Measurements from ENCODE around the gene FBXL19.

FBXL19 gene

GRCh38 chr16:30921748-30922419 is 1.5 kb upstream of the FBXL19 start:
- Histone ChIP-seq H4K20me1 (ENCODE audit: low read depth, low read length) (no peaks in the 10 kb centered on the region), H3K79me2 (ENCODE audit: insufficient read depth, low read length) (no peaks in the 10 kb centered on the region), H3K9ac (ENCODE audit: low read length) (peak overlapping the region; percentile 47), H3K9me2 (replicated peaks; ENCODE audit: insufficient read depth, low read length) (no peaks in the 10 kb centered on the region), H3K9me3 (ENCODE audit: insufficient read depth, low read length) (no peaks in the 10 kb centered on the region), H2AFZ (ENCODE audit: low read depth, low read length, severe bottlenecking) (peak overlapping the region; percentile 64), H3K4me2 (ENCODE audit: low read depth, low read length, poor library complexity, severe bottlenecking) (peak overlapping the region; percentile 77), H3K27ac (ENCODE audit: low read depth, low read length) (peak overlapping the region; percentile 17; the same call in 1 of the 2 replicates), H3F3A (ENCODE audit: insufficient read depth) (0 out of 2 replicates have a peak, but pooled peaks cover 3% of the 10 kb centered on the region), H3K36me3 (ENCODE audit: low read length) (no peaks in the 10 kb centered on the region), H3K27me3 (ENCODE audit: low read length) (no peaks in the 10 kb centered on the region), H3K4me3 (ENCODE audit: insufficient read depth, low read length, poor library complexity, severe bottlenecking) (peak overlapping the region; percentile 59)
- TF ChIP-seq EZH2phosphoT487 (conservative IDR thresholded peaks at IDR 0.05; ENCODE audit: low read length): no peak
- TF ChIP-seq CTCF (IDR thresholded peaks at IDR 0.05; ENCODE audit: insufficient read depth, low read length, poor library complexity, severe bottlenecking): peak; percentile 94

- Histone ChIP-seq H3K9me3 (ENCODE audit: insufficient read depth, low read length) (no peaks in the 10 kb centered on the region), H3K36me3 (ENCODE audit: low read length) (no peaks in the 10 kb centered on the region), H3K9me2 (replicated peaks; ENCODE audit: insufficient read depth, low read length) (no peaks in the 10 kb centered on the region), H3K27ac (ENCODE audit: low read depth, low read length) (peak overlapping the region; percentile 83), H2AFZ (ENCODE audit: low read depth, low read length, severe bottlenecking) (peak overlapping the region; percentile 64), H3K4me2 (ENCODE audit: low read depth, low read length, poor library complexity, severe bottlenecking) (peak overlapping the region; percentile 77), H3K27me3 (ENCODE audit: low read length) (no peaks in the 10 kb centered on the region), H3F3A (ENCODE audit: insufficient read depth) (0 out of 2 replicates have a peak, but pooled peaks cover 3% of the 10 kb centered on the region), H3K4me3 (ENCODE audit: insufficient read depth, low read length, poor library complexity, severe bottlenecking) (peak overlapping the region; percentile 59), H3K9ac (ENCODE audit: low read length) (peak overlapping the region; percentile 66), H3K79me2 (ENCODE audit: insufficient read depth, low read length) (no peaks in the 10 kb centered on the region), H4K20me1 (ENCODE audit: low read depth, low read length) (no peaks in the 10 kb centered on the region)
- TF ChIP-seq CTCF (IDR thresholded peaks at IDR 0.05; ENCODE audit: insufficient read depth, low read length, poor library complexity, severe bottlenecking) (no peak), EZH2phosphoT487 (conservative IDR thresholded peaks at IDR 0.05; ENCODE audit: low read length) (no peak)
These were observed 882 bp upstream of the FBXL19 start for GRCh38 chr16:30922420-30922959.

- H2AFZ ChIP-seq (ENCODE audit: low read depth, low read length, severe bottlenecking): peak overlapping the region; percentile 54
- peak overlapping the region; percentile 60 for H3K4me3 ChIP-seq (ENCODE audit: insufficient read depth, low read length, poor library complexity, severe bottlenecking)
- H3K27ac ChIP-seq (ENCODE audit: low read depth, low read length): peak overlapping the region; percentile 83
- peak overlapping the region; percentile 66 for H3K9ac ChIP-seq (ENCODE audit: low read length)
- no peaks in the 10 kb centered on the region for H3K27me3 ChIP-seq (ENCODE audit: low read length)
- no peak for TF ChIP-seq CTCF (IDR thresholded peaks at IDR 0.05; ENCODE audit: insufficient read depth, low read length, poor library complexity, severe bottlenecking)
- TF ChIP-seq EZH2phosphoT487 (conservative IDR thresholded peaks at IDR 0.05; ENCODE audit: low read length): no peak
- H3F3A ChIP-seq (ENCODE audit: insufficient read depth): 0 out of 2 replicates have a peak, but pooled peaks cover 3% of the 10 kb centered on the region
- peak overlapping the region; percentile 59 for H3K4me2 ChIP-seq (ENCODE audit: low read depth, low read length, poor library complexity, severe bottlenecking)
- H3K9me3 ChIP-seq (ENCODE audit: insufficient read depth, low read length): no peaks in the 10 kb centered on the region
- no peaks in the 10 kb centered on the region for H3K9me2 ChIP-seq (replicated peaks; ENCODE audit: insufficient read depth, low read length)
- H3K79me2 ChIP-seq (ENCODE audit: insufficient read depth, low read length): no peaks in the 10 kb centered on the region
- H3K36me3 ChIP-seq (ENCODE audit: low read length): no peaks in the 10 kb centered on the region
- H4K20me1 ChIP-seq (ENCODE audit: low read depth, low read length): no peaks in the 10 kb centered on the region
These were observed 324 bp upstream of the FBXL19 start for GRCh38 chr16:30922960-30923535.

Data from SU-DHL-6 (cell line).